GM23338 (cell line): ENCODE results near the gene SUPT3H. TPM values are rescaled to one million over a fixed set of nuclear protein-coding genes. Genes with fewer than 3 reads are reported as not detected.

Source experiments
- ATAC-seq: fragments of 200-7000 bp; cut with Tn5 transposase; 3 replicates; pipeline ENCODE4 v1.9.1; 2020
- DNase-seq: peaks from one replicate; pipeline ENCODE4 v3.0.0-alpha.2; 2015; ENCODE audit warnings: low spot score
- H2AFZ ChIP-seq: fragments of 200-600 bp; sonication (generic); 2 replicates; pipeline ENCODE4 v1.8.0; 2016; ENCODE audit warnings: antibody characterized with exemption, mild to moderate bottlenecking, moderate library complexity
- H3F3A ChIP-seq: fragments of 200-600 bp; sonication (generic); replicated peaks from 2 replicates; pipeline ENCODE4 v1.8.0; 2017; ENCODE audit warnings: antibody characterized with exemption, mixed run types, low read depth
- H3K27ac ChIP-seq: fragments of 200-600 bp; sonication (generic); 2 replicates; pipeline ENCODE4 v1.6.1; 2016; ENCODE audit warnings: low read depth
- H3K27me3 ChIP-seq: fragments of 200-600 bp; sonication (generic); 2 replicates; pipeline ENCODE4 v1.8.0; 2016; ENCODE audit warnings: mild to moderate bottlenecking, mixed run types, moderate library complexity; ENCODE audit not compliant: insufficient read depth
- H3K36me3 ChIP-seq: fragments of 200-600 bp; sonication (generic); 2 replicates; pipeline ENCODE4 v1.8.0; 2016; ENCODE audit warnings: mild to moderate bottlenecking; ENCODE audit not compliant: insufficient read depth
- H3K4me1 ChIP-seq: fragments of 200-600 bp; sonication (generic); 2 replicates; pipeline ENCODE4 v1.8.0; 2016; ENCODE audit warnings: mild to moderate bottlenecking, moderate library complexity; ENCODE audit not compliant: insufficient read depth
- H3K4me2 ChIP-seq: fragments of 200-600 bp; sonication (generic); 2 replicates; pipeline ENCODE4 v1.7.1; 2017; ENCODE audit warnings: mixed run types
- H3K4me3 ChIP-seq: fragments of 200-600 bp; sonication (generic); 2 replicates; pipeline ENCODE4 v1.6.1; 2016; ENCODE audit warnings: mixed run types
- H3K79me2 ChIP-seq: fragments of 200-600 bp; sonication (generic); replicated peaks from 2 replicates; pipeline ENCODE4 v1.8.0; 2017; ENCODE audit warnings: mild to moderate bottlenecking; ENCODE audit not compliant: insufficient read depth
- H3K9me2 ChIP-seq: fragments of 200-600 bp; sonication (generic); 2 replicates; pipeline ENCODE4 v1.8.0; 2017; ENCODE audit not compliant: insufficient read depth
- H4K20me1 ChIP-seq: fragments of 200-600 bp; sonication (generic); replicated peaks from 2 replicates; pipeline ENCODE4 v1.8.0; 2017; ENCODE audit warnings: mild to moderate bottlenecking; ENCODE audit not compliant: insufficient read depth
- H3K27ac Mint-ChIP-seq: 2 replicates; pipeline ENCODE4 v1.8.0; 2020; ENCODE audit warnings: inconsistent platforms, mild to moderate bottlenecking, moderate library complexity, mixed read lengths
- H3K27me3 Mint-ChIP-seq: 3 replicates; pipeline ENCODE4 v1.8.0; 2022; ENCODE audit warnings: low read depth, mild to moderate bottlenecking, moderate library complexity, mixed read lengths, inconsistent platforms; ENCODE audit not compliant: insufficient read depth, poor library complexity
- H3K36me3 Mint-ChIP-seq: 3 replicates; pipeline ENCODE4 v1.8.0; 2021; ENCODE audit warnings: low read depth, mild to moderate bottlenecking, inconsistent platforms, moderate library complexity, mixed read lengths
- H3K4me1 Mint-ChIP-seq: 3 replicates; pipeline ENCODE4 v1.8.0; 2020; ENCODE audit warnings: mild to moderate bottlenecking, inconsistent platforms, mixed read lengths
- H3K4me3 Mint-ChIP-seq: 3 replicates; pipeline ENCODE4 v1.8.0; 2021; ENCODE audit warnings: moderate library complexity, mild to moderate bottlenecking, inconsistent platforms, mixed read lengths
- H3K9me3 Mint-ChIP-seq: 3 replicates; pipeline ENCODE4 v1.8.0; 2020; ENCODE audit warnings: moderate library complexity, mild to moderate bottlenecking, inconsistent platforms, mixed read lengths
- CREB1 ChIP-seq: fragments of 250-450 bp; sonication (Bioruptor Pico); IDR thresholded peaks from 2 replicates; pipeline ENCODE4 v1.5.0; 2020; ENCODE audit warnings: low read depth, mild to moderate bottlenecking, moderate library complexity
- EZH2 ChIP-seq: fragments of 200-600 bp; sonication (generic); IDR thresholded peaks from one replicate; pipeline ENCODE4 v1.8.0; 2017; ENCODE audit warnings: antibody characterized with exemption, mild to moderate bottlenecking, low read depth; ENCODE audit not compliant: unreplicated experiment
- EZH2phosphoT487 ChIP-seq: fragments of 200-600 bp; sonication (generic); IDR thresholded peaks from one replicate; pipeline ENCODE4 v1.8.1; 2018; ENCODE audit warnings: antibody characterized with exemption; ENCODE audit not compliant: unreplicated experiment
- JUNB ChIP-seq: IDR thresholded peaks from one replicate; pipeline ENCODE4 v1.6.1; 2016; ENCODE audit warnings: antibody characterized with exemption; ENCODE audit not compliant: unreplicated experiment
- POLR2AphosphoS5 ChIP-seq: IDR thresholded peaks from 2 replicates; pipeline ENCODE4 v1.6.1; 2016; ENCODE audit warnings: antibody characterized with exemption, low read depth
- ZNF114 ChIP-seq: fragments of 250-450 bp; sonication (Bioruptor Pico); IDR thresholded peaks from 2 replicates; pipeline ENCODE4 v1.5.0; 2020; ENCODE audit warnings: mild to moderate bottlenecking, moderate library complexity
- ZNF331 ChIP-seq: fragments of 250-450 bp; sonication (Bioruptor Pico); IDR thresholded peaks from 2 replicates; pipeline ENCODE4 v1.5.0; 2020; ENCODE audit warnings: low read depth, mild to moderate bottlenecking, moderate library complexity
- polyA plus RNA-seq: library from polyadenylated mRNA; unstranded; fragments of >200 nt; fragmentation: Nextera tagmentation; extraction: Ambion mirVana; gene quantifications from 2 replicates; pipeline ENCODE4 v1.2.1, GENCODE V29; 2016
- total RNA-seq: library from RNA; depleted of rRNA; stranded (reverse); fragments of >200 nt; shearing (Covaris generic); gene quantifications from 2 replicates; pipeline ENCODE4 v1.2.3, GENCODE V29; 2014
- TF ChIP-seq, protein P1 (sequence below), 2 experiments: fragments of 200-600 bp in 1 of 2; sonication (generic) in 1 of 2; conservative IDR thresholded peaks; 2 replicates each; pipeline versions ENCODE4 v1.5.1 to v1.6.1; 2016 to 2017; ENCODE audit warnings: antibody characterized with exemption in 2 of 2, low read depth in 2 of 2, mild to moderate bottlenecking in 2 of 2, moderate library complexity in 1 of 2
- TF ChIP-seq, protein P2 (sequence below): fragments of 250-450 bp; sonication (Bioruptor Pico); IDR thresholded peaks from 2 replicates; pipeline ENCODE4 v1.5.0; 2020; ENCODE audit warnings: mild to moderate bottlenecking, moderate library complexity
- TF ChIP-seq, protein P3 (sequence below): IDR thresholded peaks from one replicate; pipeline ENCODE4 v1.6.1; 2018; ENCODE audit warnings: antibody characterized with exemption; ENCODE audit not compliant: unreplicated experiment

SUPT3H gene
- total and polyA plus RNA-seq, 2 experiments from 2014 or later, result 11.4 to 30.1 TPM

DNA sequence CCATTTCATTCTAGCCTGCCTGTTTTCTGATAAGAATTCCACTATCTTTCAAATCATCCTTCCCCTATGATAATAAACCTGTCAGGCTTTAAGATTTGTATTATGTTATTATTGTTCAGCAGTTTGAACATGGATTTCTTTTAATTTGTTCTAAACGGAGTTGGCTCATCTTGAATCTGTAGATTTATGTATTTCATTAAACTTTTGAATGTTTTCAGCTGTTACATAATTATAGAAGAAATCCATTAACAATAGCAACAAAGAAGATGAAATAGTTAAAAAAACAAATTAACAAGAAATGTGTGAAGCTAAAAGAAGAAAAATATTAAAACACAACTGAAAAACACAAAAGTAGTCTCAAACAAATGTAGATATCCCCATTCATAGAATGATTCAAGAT is 273.3 kb downstream of the SUPT3H start:
- DNase-seq (no peak), ATAC-seq (no peak)
- Histone ChIP-seq H3K4me2 (no peak overlapping the region), H3K9me2 (no peaks in the 10 kb centered on the region), H3K4me3 (no peak overlapping the region), H4K20me1 (no peaks in the 10 kb centered on the region), H3K27me3 (no peaks in the 10 kb centered on the region), H3K79me2 (no peaks in the 10 kb centered on the region), H2AFZ (no peak overlapping the region), H3K27ac (no peak overlapping the region), H3K4me1 (no peaks in the 10 kb centered on the region), H3K36me3 (no peaks in the 10 kb centered on the region), H3F3A (no peaks in the 10 kb centered on the region)
- H3K9me3 Mint-ChIP-seq, result no peaks in the 10 kb centered on the region
- no peaks in the 10 kb centered on the region for H3K27me3 Mint-ChIP-seq
- no peak overlapping the region for H3K27ac Mint-ChIP-seq
- TF ChIP-seq EZH2phosphoT487 (no peak), POLR2AphosphoS5 (no peak), CREB1 (CRISPR knock-in tag) (no peak), EZH2 (no peak), ZNF331 (CRISPR knock-in tag) (no peak), JUNB (no peak), ZNF114 (CRISPR knock-in tag) (no peak)
- TF ChIP-seq, protein P1, sequence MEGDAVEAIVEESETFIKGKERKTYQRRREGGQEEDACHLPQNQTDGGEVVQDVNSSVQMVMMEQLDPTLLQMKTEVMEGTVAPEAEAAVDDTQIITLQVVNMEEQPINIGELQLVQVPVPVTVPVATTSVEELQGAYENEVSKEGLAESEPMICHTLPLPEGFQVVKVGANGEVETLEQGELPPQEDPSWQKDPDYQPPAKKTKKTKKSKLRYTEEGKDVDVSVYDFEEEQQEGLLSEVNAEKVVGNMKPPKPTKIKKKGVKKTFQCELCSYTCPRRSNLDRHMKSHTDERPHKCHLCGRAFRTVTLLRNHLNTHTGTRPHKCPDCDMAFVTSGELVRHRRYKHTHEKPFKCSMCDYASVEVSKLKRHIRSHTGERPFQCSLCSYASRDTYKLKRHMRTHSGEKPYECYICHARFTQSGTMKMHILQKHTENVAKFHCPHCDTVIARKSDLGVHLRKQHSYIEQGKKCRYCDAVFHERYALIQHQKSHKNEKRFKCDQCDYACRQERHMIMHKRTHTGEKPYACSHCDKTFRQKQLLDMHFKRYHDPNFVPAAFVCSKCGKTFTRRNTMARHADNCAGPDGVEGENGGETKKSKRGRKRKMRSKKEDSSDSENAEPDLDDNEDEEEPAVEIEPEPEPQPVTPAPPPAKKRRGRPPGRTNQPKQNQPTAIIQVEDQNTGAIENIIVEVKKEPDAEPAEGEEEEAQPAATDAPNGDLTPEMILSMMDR (conservative IDR thresholded peaks at IDR 0.05; ENCODE audit: low read depth in 2 of 2), result no peak
- TF ChIP-seq, protein P2, sequence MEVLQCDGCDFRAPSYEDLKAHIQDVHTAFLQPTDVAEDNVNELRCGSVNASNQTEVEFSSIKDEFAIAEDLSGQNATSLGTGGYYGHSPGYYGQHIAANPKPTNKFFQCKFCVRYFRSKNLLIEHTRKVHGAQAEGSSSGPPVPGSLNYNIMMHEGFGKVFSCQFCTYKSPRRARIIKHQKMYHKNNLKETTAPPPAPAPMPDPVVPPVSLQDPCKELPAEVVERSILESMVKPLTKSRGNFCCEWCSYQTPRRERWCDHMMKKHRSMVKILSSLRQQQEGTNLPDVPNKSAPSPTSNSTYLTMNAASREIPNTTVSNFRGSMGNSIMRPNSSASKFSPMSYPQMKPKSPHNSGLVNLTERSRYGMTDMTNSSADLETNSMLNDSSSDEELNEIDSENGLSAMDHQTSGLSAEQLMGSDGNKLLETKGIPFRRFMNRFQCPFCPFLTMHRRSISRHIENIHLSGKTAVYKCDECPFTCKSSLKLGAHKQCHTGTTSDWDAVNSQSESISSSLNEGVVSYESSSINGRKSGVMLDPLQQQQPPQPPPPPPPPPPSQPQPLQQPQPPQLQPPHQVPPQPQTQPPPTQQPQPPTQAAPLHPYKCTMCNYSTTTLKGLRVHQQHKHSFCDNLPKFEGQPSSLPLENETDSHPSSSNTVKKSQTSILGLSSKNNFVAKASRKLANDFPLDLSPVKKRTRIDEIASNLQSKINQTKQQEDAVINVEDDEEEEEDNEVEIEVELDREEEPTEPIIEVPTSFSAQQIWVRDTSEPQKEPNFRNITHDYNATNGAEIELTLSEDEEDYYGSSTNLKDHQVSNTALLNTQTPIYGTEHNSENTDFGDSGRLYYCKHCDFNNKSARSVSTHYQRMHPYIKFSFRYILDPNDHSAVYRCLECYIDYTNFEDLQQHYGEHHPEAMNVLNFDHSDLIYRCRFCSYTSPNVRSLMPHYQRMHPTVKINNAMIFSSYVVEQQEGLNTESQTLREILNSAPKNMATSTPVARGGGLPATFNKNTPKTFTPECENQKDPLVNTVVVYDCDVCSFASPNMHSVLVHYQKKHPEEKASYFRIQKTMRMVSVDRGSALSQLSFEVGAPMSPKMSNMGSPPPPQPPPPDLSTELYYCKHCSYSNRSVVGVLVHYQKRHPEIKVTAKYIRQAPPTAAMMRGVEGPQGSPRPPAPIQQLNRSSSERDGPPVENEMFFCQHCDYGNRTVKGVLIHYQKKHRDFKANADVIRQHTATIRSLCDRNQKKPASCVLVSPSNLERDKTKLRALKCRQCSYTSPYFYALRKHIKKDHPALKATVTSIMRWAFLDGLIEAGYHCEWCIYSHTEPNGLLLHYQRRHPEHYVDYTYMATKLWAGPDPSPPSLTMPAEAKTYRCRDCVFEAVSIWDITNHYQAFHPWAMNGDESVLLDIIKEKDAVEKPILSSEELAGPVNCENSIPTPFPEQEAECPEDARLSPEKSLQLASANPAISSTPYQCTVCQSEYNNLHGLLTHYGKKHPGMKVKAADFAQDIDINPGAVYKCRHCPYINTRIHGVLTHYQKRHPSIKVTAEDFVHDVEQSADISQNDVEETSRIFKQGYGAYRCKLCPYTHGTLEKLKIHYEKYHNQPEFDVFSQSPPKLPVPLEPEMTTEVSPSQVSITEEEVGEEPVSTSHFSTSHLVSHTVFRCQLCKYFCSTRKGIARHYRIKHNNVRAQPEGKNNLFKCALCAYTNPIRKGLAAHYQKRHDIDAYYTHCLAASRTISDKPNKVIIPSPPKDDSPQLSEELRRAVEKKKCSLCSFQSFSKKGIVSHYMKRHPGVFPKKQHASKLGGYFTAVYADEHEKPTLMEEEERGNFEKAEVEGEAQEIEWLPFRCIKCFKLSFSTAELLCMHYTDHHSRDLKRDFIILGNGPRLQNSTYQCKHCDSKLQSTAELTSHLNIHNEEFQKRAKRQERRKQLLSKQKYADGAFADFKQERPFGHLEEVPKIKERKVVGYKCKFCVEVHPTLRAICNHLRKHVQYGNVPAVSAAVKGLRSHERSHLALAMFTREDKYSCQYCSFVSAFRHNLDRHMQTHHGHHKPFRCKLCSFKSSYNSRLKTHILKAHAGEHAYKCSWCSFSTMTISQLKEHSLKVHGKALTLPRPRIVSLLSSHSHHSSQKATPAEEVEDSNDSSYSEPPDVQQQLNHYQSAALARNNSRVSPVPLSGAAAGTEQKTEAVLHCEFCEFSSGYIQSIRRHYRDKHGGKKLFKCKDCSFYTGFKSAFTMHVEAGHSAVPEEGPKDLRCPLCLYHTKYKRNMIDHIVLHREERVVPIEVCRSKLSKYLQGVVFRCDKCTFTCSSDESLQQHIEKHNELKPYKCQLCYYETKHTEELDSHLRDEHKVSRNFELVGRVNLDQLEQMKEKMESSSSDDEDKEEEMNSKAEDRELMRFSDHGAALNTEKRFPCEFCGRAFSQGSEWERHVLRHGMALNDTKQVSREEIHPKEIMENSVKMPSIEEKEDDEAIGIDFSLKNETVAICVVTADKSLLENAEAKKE, result no peak
- TF ChIP-seq, protein P3, sequence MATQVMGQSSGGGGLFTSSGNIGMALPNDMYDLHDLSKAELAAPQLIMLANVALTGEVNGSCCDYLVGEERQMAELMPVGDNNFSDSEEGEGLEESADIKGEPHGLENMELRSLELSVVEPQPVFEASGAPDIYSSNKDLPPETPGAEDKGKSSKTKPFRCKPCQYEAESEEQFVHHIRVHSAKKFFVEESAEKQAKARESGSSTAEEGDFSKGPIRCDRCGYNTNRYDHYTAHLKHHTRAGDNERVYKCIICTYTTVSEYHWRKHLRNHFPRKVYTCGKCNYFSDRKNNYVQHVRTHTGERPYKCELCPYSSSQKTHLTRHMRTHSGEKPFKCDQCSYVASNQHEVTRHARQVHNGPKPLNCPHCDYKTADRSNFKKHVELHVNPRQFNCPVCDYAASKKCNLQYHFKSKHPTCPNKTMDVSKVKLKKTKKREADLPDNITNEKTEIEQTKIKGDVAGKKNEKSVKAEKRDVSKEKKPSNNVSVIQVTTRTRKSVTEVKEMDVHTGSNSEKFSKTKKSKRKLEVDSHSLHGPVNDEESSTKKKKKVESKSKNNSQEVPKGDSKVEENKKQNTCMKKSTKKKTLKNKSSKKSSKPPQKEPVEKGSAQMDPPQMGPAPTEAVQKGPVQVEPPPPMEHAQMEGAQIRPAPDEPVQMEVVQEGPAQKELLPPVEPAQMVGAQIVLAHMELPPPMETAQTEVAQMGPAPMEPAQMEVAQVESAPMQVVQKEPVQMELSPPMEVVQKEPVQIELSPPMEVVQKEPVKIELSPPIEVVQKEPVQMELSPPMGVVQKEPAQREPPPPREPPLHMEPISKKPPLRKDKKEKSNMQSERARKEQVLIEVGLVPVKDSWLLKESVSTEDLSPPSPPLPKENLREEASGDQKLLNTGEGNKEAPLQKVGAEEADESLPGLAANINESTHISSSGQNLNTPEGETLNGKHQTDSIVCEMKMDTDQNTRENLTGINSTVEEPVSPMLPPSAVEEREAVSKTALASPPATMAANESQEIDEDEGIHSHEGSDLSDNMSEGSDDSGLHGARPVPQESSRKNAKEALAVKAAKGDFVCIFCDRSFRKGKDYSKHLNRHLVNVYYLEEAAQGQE, result no peak
- no peak overlapping the region for H3K4me3 Mint-ChIP-seq
- no peaks in the 10 kb centered on the region; the same call in 2 of the 3 replicates for H3K4me1 Mint-ChIP-seq
- H3K36me3 Mint-ChIP-seq, result no peaks in the 10 kb centered on the region
